Activated CD8-positive, alpha-beta memory T cell treated with anti-CD3 and anti-CD28 coated beads, Interleukin-2, amount 50 U/mL, for 48 hours (primary cell): ENCODE data around the gene NUDT15.
A peak's percentile ranks its signal among the peaks of the same experiment; 100 is the strongest.
"Not testable (repeated sequence)": the region's sequence is repeated elsewhere in the genome, so short reads cannot be mapped to it uniquely, and the experiment has no call there.

Source experiments
- DNase-seq: peaks from one replicate; pipeline ENCODE4 v3.0.0-alpha.2; 2020

Gene NUDT15

GRCh38 chr13:48037346-48038173 is at the start of gene NUDT15:
Gene NUDT15 (plus strand): TSS chr13:48037726. CDS start chr13:48037747, 21 bp downstream.
- peak; percentile 98 for DNase-seq

- DNase-seq, result no peak
Observed at GRCh38 chr13:47990427-47990826, 47.1 kb upstream of the NUDT15 start.

GRCh38 chr13:47990920-47991466 is 46.5 kb upstream of the NUDT15 start:
- no peak for DNase-seq

DNA sequence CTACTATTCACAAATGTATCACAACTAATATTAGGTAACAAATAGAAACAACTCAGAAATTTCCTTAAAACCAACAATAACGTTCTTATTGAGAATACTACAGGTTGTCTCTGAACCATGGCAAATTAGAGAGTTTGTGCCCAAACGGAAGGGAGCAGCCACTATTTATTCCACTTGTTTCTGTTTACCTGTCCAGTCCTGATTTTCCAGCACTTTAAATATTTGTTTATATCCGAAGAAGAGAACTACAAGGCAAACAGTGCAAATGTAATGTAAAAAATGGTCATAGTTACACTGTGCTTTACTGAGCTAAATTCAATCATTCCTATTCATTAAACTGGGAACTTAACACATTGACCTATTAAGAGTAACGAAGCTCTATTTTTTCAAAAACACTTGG is 45.7 kb upstream of the NUDT15 start:
- DNase-seq, result no peak

DNA sequence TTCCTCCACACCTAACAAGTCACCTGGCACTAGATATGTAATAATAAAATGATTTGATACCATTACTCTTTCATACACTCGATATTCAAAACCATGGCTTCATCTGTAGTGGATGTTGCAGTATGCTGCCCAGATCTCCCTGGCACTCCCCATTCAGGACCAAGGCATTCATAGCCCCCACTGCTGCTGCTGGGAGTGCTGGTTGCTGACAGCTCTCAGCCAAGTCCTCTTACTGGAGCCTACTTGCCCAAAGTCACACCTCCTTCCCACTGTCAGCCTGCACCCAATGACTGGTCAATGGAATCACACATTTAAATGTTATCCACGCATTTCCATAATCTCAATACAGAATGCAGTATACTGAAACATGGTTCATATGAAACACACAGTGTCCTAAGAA is 40.1 kb upstream of the NUDT15 start:
- no peak for DNase-seq

DNA sequence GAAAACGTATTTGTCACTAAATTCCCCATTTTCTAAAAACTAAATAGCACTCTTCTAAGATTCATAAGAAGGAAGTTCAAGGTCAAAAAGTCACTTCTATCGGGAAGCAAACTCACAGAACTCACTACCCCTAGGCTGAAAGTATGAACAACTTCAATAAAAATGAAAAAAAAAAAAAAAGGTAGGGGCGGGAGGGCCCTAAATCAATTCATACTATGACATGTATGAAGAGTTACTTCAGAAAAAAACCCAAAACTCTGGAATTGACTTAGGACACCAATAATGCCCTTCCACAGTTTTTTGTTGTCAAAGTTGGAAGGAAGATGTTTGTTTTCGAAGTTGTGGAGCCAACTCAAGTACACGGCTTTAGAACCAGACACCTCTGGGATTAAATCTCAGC is 37.6 kb upstream of the NUDT15 start:
- DNase-seq, result no peak

DNA sequence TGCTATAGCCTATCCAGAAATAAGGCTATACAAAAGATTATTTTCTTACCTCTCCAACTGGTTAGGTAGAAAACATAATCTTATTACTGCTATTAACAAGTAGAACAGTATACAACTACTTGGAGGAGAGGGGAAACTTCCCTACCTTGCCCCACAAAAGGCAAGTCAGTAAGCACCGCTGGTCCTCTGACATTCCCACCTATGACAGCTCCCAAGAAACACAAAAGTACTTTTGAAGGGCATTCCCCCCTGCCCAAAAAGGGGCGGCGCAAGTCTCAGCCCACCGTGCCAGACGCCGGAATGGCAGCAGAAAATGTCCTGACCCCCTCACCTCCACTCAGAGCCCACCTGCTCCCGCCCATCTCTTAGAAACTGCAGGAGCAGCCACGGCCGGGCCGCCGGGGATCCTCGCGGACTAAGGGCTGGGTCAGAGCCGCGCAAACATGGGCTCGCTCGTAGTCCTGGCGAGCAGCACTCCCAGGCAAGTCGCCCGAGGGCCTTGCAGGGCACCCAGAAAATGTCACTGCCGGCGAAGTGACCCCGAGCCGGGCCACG is 36.9 kb upstream of the NUDT15 start:
- no peak for DNase-seq

GRCh38 chr13:48001114-48001881 is 36.2 kb upstream of the NUDT15 start, which contains the start of gene SUCLA2:
Gene SUCLA2 (minus strand): TSS chr13:48001273. CDS start chr13:48001269, 4 bp downstream.
- DNase-seq, result peak; percentile 96

DNA sequence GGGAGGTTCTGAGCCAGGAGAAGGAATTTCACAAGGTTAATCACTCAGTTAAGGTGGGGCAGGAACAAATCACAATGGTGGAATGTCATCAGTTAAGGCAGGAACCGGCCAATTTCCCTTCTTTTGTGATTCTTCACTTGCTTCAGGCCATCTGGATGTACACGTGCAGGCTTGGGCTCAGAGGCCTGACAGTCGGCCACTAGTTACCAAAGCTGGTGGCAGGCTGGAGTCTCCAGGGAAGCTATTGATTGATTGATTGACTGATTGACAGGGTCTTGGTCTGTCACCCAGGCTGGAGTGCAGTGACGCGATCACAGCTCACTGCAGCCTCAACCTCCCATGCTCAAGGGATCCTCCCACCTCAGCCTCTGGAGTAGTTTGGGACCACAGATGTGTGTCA is 35.5 kb upstream of the NUDT15 start:
- DNase-seq, result not testable (repeated sequence)

- no peak for DNase-seq
Observed at GRCh38 chr13:48004201-48004600, 33.3 kb upstream of the NUDT15 start.

DNA sequence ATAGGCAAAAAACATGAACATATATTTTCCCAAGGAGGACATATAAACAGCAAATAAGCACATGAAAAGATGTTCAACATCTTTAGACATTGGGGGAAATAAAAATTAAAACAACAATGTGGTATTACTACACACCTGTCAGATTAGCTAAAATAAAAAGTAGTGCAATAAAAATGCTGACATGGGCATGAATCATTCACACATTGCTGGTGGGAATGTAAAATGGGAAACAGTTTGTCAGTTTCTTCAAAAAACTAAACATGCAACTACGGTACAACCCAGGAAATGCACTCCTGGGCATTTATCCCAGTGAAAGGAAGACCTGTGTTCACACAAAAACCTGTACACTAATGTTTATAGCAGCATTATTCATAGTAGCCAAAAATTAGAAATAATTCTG is 31.1 kb upstream of the NUDT15 start:
- DNase-seq, result no peak

DNA sequence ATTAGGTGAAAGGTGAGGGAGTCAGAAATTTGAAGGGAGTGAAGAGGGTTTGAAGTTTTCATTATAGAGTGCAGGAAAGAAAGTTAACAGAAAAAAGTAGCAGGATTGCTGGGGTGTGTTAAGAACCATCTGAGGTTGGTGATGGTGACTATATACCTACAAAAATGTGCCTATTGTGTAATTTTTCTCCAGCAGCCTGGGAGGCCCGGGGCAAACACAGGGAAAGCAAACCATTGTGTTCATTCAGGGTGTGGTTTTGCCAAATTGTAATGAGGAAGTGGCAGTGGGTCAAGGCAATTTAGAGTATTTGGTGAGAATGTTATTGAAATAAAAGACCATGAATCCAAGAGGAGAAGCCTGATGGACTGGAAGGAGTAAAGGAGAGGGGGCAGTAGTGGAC is 28.2 kb upstream of the NUDT15 start:
- no peak for DNase-seq

DNA sequence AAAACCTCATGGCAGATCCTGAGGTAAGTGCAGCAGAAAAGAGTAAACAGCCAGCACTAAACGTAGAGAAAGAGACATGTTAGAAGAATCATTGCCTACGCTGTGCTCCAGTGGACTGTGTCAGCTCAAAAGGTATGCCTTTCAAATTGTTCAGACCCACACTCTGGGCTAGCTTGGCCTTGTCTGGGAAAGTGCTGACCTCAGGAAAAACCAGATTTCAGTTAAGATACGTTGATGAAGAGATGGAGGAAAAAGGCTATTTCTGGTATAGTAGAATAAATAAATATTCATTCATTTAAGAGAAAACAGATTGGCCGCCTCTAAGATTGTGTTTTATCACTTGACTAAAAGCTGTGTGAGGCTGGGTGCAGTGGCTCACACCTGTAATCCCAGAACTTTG is 26.8 kb upstream of the NUDT15 start:
- no peak for DNase-seq

DNA sequence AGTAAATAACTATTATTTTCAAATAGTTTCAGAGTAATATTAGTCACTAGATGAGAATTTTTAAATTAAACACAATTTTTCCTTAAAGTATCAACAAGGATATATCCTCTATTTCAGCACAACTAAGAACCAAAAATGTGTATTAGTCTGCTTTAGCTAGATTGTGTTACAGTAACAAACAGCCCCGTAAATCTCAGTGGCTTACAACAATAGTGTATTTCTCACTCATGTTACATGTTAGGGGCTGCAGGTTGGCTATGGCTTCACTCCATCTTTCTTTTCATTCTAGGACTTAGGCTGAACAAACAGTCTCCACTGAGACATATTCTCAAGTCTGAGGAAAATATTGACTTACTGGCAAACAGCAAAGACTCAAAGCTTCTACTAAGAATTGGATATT is 24.9 kb upstream of the NUDT15 start:
- DNase-seq, result no peak

DNA sequence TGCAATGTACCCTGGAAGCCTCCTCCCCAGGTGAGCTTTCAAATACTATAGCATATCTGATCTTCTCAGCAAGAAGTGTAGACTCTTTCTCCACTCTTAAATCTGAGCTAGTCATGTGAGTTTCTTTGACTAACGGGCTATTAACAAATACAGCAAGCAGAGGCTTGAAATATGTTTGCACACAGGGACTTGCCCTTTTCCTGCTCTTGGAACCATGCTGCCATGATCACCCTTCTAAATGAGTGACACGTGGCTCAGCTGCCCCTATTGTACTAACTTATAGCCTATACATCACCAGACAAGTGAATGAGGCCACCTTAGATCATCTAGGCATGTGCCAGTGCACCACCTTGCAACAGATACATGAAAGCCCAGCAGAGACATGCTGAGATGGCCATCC is 23.2 kb upstream of the NUDT15 start:
- DNase-seq, result no peak

GRCh38 chr13:48018637-48019036 is 18.9 kb upstream of the NUDT15 start:
- no peak for DNase-seq

- DNase-seq, result no peak
Observed at GRCh38 chr13:48019796-48020195, 17.7 kb upstream of the NUDT15 start.

- no peak for DNase-seq
Observed at GRCh38 chr13:48028066-48028465, 9.5 kb upstream of the NUDT15 start.

DNA sequence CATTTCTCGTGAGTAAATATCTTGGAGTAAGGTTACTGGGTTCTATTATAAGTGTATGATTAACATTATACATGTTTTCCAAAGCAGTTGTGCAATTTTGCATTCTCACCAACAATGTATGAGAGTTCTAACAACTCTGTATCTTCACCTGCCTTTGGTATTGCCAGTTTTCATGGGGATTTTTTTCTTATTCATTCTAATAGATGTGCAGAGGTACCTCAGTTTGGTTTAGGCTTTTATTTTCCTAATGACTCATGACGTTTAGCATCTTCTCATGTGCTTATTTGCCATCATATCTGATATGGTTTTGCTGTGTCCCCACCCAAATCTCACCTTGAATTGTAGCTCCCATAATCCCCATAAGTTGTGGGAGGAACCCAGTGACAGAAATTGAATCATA is 7.7 kb upstream of the NUDT15 start:
- no peak for DNase-seq

DNA sequence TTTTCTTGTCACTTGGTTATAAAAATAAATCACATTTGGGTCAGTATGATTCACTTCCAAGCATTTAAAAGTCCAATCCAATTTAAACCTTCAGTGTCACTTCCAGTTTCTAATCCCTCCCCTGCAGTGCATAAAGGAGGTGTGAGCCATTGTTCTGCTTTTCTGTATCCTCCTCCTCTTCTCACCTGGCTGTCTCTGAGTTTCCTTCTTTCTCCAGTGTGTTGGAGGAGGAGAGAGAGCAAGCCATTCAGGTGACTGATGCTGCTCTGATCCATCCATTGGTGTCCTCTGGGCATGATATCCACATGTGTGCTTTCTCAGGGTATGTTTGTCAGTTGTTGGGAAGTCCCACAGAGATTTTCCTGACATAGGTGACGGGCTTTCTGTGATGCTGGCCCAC is 1.2 kb downstream of the NUDT15 start:
- no peak for DNase-seq

GRCh38 chr13:48040049-48040448 is 2.5 kb downstream of the NUDT15 start:
- no peak for DNase-seq

- DNase-seq, result no peak
Observed at GRCh38 chr13:48040896-48041295, 3.4 kb downstream of the NUDT15 start.

- no peak for DNase-seq
Observed at GRCh38 chr13:48042894-48043293, 5.4 kb downstream of the NUDT15 start.
